COR-L47 (cell line): Measurements from ENCODE around the gene S100A14.
A peak's percentile ranks its signal among the peaks of the same experiment; 100 is the strongest.
"Not testable (repeated sequence)": the region's sequence is repeated elsewhere in the genome, so short reads cannot be mapped to it uniquely, and the experiment has no call there.

ENCODE experiments used
- DNase-seq: peaks from one replicate; lab custom pipeline; 2025; lab: John Stamatoyannopoulos, UW

S100A14 gene

DNA sequence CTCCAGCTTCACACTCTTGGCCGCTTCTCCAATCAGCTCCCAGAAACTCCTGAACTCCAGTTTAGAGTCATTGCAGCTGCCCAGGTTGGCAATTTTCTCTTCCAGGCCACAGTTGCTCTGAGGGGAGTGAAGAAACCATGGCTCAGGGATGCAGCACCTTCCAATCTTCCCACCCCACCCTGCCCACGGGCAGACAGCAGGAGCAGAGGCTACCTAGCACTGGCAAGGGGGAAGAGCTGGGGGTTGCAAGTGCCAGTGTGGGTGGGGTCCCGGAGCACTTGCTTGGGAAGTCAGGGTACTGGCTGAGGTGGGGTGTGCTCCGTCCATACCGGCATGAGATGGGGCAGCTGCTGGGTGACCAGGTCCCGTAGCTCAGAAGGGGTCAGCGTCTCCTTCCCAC is 1.2 kb downstream of the S100A14 start:
- no peak for DNase-seq

DNA sequence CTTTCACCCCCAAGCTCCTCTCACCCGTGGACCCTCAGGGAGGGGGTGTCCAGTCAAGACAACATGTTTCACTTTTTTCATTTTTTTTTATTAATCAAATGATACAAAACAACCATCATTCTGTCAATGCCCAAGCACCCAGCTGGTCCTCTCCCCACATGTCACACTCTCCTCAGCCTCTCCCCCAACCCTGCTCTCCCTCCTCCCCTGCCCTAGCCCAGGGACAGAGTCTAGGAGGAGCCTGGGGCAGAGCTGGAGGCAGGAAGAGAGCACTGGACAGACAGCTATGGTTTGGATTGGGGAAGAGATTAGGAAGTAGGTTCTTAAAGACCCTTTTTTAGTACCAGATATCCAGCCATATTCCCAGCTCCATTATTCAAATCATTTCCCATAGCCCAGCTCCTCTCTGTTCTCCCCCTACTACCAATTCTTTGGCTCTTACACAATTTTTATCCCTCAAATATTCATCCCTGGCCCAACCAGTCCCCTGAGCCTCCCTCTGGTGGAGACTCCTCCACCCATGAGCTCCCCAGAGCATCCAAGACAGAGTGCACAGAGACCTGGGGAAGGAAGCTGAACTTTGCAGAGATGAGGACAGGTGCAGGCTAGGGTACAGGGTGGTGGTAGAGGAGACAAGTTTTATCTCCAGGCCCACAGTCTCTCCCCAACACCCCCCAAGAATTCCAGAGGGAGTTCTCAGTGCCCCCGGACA is 1.8 kb downstream of the S100A14 start:
- DNase-seq, result no peak

DNA sequence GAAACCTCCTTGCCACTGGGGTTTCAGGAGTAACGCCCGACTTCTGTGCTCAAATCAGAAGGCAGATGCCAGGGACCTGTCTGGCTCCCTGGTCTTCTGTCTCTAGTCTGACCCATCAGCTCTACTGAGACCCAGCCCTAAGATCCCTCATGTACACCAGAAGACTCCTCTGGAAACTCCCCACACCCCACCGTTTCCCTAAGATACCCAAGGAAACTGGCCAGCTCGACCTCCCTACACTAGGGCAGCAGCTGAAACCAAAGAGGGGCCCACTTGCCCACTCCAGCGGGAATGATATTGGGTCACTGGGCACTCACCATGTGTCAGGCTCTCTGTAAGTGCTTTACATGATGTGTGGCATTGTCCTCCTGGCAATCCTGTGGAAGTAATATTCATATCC is 2.7 kb downstream of the S100A14 start:
- DNase-seq, result no peak

GRCh38 chr1:153612755-153613331 is 3.3 kb downstream of the S100A14 start, which contains the start of gene S100A16:
TSS of gene S100A16 (minus strand) at chr1:153613137. CDS start at chr1:153608151, 4,986 bp downstream.
- DNase-seq, result no peak

GRCh38 chr1:153612111-153612754 is 3.9 kb downstream of the S100A14 start:
- no peak for DNase-seq

- DNase-seq, result no peak
These were observed 4.8 kb downstream of the S100A14 start for GRCh38 chr1:153611356-153611755.

DNA sequence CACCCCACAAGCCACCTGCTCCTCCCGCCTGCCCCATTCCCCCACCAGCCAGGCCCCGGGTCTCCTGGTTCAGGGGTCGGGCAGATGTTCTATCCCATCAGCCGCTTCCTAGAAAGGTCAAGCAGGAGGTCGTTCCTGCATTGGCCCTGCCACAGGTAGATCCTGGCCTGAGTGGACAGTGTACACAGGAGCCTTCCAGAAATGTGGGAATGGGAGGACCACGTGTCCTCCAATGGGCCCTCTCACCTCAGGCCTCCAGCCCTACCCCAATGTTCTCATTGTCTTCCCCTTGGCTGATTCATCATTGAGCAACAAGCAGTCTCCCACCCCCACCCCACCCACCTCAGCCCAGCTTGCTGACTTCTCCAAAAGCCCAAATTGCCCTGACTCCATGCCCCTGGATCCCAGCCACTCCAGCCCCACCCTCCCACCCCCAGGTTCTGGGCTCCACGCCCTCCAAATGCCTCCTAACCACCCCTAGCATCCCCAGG is 5.3 kb downstream of the S100A14 start:
- no peak for DNase-seq

DNA sequence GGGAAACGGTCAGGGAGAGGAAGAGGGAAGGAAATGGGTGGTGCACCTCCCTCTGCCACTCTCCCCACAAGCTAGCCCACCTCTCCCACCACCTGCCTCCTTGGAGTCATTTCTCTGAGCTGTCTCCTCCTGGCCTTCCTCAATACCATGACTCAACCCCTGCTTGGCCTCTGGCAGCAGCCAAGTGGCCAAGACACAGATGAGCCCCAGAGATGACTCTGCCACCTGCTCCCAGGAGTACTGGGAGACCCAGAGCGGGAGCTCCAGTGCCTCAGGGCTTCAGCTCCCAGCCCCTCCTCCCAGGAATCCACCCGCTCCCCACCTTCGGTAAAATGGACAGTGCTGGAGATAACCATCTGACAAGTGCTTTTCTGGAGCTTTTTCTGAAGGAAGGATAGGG is 5.8 kb downstream of the S100A14 start:
- DNase-seq, result no peak

DNA sequence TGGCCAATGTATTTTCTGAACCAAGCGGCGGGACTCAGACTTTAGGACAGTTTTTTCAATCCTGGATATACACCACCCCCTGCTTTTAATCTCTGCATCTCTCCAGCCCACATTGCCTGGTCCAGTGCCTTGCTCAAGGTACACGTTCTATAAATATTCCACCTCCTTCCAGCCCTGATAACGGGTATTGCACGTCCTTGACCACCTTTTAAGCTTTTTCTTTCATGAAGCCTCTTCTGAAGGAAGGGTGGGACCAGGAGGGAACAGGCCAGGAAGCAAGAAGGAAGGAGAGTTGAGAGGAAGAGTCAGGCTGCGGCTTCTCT is 6.6 kb downstream of the S100A14 start:
- DNase-seq, result no peak

GRCh38 chr1:153608742-153609584 is 7.2 kb downstream of the S100A14 start:
- no peak for DNase-seq

GRCh38 chr1:153608089-153608682 is 7.9 kb downstream of the S100A14 start:
- DNase-seq, result no peak

DNA sequence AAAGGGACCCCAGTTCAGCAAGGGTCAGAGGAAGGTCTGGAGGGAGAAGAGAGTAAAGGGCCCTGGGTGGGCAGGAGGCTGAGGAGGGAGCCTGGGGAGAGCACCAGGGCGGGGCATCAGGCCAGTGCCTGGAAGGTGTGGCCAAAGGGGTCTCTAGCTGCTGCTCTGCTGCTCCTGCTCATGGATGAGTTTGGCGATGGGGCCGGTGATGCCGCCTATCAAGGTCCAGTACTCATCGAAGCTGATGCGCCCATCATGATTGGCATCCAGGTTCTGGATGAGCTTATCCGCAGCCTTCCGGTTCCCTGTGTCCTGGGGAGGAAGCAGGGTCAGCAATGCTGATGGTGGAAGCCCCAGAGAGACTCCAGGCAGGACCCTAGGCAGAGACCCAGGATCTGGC is 8.7 kb downstream of the S100A14 start:
- DNase-seq, result no peak

DNA sequence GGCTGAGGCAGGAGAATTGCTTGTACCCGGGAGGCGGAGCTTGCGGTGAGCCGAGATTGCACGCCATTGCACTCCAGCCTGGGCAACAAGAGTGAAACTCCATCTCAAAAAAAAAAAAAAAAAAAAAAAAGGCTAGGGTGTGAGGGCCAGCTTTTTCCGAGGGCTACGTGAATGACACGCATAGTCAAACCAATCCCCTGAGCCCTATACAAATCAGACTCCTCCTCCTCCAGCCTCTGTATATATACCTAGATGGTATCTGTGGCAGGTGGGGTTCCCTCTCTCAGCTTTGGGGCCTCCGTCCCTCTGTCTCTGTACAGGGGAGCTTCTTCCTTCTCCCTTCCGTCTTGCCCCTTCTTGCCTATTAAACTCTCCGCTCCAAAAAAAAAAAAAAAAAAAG is 9.9 kb downstream of the S100A14 start:
- no peak for DNase-seq

- DNase-seq, result no peak
These were observed 13.4 kb downstream of the S100A14 start for GRCh38 chr1:153602749-153603148.

DNA sequence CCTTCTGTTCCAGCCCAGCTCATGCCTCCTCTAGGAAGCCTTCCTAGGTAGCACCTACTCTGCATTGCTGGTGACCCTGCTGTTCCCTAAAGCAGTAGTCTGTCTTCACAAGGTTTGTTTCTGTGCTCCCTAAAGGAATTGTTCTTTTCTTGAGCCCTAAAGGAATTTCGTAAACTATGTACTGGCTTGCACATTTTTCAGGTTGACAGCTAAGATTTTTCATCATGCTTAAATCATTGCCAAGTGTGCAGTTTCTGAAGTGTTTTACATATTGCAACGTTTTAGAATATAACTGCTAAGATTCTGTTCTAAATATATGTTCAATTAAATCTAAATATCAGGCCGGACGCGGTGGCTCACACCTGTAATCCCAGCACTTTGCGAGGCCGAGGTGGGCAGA is 16.3 kb downstream of the S100A14 start:
- DNase-seq, result no peak

GRCh38 chr1:153598309-153599172 is 17.6 kb downstream of the S100A14 start:
- DNase-seq, result peak; percentile 50

DNA sequence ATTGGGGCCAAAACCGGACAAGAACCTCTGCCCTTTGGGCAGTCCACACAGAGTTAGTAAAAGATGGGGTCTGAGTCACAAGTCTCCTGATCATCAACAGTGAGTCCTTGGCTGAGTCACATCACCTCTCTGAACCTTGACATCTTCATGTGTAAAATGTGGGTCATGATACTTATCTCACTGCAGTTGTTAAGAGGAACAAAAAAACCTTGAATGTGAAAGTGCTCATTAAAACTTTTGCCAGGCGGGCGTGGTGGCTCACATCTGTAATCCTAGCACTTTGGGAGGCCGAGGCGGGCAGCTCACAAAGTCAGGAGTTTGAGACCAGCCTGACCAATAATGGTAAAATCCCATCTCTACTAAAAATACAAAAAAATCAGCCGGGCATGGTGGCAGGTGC is 18.9 kb downstream of the S100A14 start:
- DNase-seq, result no peak

DNA sequence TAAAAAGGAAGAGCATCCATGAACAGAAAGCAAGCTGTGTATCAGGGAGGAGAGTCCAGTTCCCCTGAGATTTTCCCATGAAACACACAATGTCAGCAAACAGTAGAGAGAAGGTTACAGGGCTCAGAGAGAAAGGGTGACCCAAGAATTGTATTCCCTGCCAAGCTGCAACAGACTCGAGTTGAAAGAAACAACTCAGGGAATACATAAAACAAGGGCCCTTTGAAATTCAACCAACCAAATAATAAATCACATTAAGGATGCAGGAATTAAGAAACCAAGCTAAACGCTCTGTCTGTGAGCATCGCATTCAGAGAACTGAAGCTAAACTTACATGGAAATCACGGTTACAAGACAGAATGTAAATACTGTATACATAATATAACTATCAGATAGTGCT is 23.4 kb downstream of the S100A14 start:
- DNase-seq, result no peak

GRCh38 chr1:153588482-153588881 is 27.6 kb downstream of the S100A14 start:
- no peak for DNase-seq

GRCh38 chr1:153588033-153588432 is 28.1 kb downstream of the S100A14 start:
- not testable (repeated sequence) for DNase-seq

DNA sequence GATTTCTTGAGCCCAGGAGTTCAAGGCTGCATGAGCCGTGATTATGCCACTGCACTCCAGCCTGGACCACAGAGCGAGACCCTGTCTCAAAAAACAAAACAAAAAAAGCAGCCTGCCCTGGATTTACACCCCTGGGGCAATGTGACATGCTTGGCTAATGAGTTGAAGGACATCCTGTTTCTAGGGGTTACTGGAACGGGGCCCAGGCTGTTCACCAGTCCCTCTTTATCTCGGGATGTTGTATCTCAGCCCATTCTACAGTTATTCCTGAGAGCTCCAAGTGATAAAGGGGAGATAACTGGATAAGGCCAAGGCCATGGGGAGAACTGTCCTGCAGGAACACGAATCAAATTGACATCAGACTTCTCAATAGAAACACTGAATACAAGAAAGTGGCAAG is 28.8 kb downstream of the S100A14 start:
- no peak for DNase-seq
